ENCODE data around the gene PTF1A.
"Not testable (repeated sequence)": the region's sequence is repeated elsewhere in the genome, so short reads cannot be mapped to it uniquely, and the experiment has no call there.

Gene PTF1A

DNA sequence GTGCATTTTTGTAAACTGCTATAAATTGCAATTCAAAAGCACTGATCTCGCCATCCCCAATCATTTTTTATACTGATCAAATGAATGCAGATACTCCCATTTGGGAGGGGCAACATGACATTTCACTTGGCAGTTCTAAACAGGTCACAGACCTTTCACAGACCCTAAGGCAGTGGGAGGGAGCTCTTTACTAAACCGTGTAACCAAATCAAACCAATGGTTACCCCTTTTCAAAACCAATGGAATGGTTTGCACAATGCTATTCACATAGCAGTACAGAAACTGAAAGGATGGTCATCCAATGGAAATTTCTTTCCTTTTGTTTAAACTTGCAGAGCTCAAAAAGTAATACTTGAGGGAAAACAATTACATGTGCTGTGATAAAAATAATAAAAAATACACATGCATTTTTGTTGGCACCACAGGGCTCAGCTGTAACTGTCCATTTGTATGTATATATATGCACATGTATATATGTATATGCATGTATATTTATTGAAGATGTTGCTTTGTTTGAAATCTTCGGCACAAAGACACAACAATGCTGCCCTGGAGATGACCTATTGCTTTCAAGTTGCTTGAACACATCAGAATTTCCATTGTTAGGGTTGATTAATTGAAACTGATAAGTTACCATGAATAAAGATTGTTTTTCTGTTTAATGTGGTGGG, 14.0 kb downstream of the PTF1A start:
- DNase-seq = no peak

DNA sequence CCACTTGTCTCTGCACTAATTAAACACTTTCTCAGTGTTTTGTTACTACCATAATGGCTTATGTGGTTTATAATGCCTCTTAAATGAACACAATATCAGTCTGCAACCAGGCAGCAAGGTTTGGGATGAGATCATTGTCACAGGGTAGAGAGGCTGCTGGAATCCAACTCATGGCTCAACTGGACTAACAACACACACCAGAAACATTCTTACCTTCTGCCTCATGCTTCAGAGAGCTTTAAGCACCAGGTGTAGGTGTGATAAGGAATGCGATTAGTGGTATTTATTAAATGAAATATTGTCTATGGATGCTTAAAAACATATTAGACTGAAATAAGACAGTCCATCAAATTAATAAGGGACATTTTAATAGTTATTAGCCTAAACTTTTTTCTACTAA, 25.4 kb downstream of the PTF1A start:
- DNase-seq = no peak

DNA sequence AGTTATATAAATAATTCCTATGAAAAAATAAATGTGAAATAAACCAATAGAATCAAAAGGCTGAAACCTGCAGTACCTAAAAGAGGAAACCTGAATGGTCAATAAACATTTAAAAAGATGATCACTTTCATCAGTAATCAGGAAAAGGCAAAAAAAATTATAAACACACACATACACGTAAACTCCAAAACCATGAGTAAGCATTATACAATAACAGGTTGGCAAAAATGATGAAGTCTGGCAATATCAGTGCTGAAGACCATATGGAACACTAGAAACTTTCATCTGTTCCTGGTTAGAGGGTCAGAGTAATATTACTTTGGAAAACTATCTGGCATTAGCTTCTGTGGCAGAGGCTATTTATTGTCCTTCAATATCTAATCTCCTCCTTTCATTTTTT, 38.5 kb downstream of the PTF1A start:
- DNase-seq = no peak

DNA sequence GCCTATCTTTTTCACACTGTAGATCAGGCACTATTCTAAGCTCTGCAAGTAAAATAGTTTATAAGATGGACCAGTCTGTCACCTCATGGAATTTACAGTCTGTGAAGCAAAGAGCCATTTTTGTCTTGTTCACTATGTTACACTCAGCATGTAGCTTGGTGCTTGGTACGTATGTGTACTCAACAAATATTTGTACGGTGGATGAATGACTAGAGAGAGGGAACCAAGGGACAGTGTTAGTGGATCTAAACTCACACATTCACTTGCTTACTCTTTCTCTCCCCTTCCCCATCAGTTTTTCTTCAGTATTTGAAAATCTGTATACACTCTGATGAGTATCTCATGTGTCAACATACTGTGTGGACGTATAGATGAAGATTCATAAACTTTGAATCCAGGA, 45.9 kb downstream of the PTF1A start:
- DNase-seq = no peak

DNA sequence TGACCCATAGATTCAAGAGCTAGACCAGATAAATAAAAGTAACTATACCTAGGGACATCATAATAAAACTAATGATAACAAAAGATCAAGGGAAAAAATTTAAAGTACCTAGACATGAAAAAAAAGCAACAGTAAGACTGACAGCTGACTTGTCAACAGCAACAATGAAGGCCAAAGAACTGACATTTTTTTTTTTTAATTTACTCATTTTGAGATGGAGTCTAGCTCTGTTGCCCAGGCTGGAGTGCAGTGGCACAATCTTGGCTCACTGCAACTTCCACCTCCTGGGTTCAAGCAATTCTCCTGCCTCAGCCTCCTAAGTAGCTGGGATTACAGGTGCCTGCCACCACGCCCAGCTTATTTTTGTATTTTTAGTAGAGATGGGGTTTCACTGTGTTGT, 49.7 kb downstream of the PTF1A start:
- DNase-seq = not testable (repeated sequence)

Data from NCI-H146 (cell line).